GM18907 (cell line): Measurements from ENCODE around the gene CCM2L.

Source experiments
- ATAC-seq: cut with Tn5 transposase; IDR thresholded peaks from one replicate; pipeline ENCODE4 v1.9.1; 2021; ENCODE audit warnings: mild to moderate bottlenecking, moderate library complexity; ENCODE audit not compliant: unreplicated experiment

CCM2L gene

DNA sequence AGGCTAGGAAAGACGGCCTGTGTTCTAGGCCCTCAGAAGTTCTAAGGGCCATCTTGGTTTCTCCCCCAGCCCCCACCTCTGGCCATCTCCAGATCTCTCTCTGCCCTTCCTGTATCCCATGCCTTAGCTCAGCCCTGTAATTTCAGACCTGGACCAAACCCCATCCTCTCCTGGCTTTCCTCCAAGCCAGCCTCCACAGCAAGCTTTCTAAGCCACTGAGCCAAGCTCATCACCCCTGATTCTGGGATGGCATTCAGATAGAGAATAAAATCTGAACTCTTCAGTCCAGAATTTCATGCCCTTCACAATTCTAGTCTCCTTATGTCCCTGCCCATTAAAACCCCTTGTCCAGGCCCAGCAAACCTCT, 18.9 kb upstream of the CCM2L start:
- ATAC-seq: no peak

DNA sequence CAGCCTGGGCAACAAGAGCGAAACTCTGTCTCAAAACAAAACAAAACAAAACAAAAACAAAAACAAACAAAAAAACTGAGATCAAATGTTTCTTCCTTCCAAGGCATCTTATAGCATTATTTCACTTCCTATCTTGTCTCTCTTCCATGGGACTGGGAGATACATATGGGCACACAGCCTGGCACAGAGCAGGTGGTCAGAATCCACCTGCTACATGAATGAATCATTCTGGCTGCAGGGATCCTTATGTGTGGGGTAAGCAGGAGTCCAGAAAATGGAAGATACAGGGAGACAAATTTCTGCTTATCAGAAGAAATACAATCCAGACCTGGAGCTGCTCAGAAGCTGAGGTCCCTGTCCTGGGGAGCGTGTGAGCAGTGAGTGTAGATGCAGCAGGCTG, 18.2 kb upstream of the CCM2L start:
- no peak for ATAC-seq

DNA sequence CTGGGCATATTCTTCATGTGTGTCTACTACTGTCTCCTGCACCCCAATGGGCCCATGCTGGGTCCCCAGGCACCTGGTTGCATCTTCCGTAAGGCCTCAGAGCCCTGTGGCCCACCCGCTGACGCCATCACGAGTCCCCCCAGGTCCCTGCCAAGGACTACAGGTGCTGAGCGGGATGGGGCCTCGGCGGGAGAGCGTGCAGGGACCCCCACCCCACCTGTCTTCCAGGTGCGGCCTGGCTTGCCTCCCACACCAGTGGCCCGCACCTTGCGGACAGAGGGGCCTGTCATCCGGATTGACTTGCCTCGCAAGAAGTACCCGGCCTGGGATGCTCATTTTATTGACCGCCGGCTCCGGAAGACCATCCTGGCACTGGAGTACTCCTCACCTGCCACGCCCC, 13.2 kb upstream of the CCM2L start:
- no peak for ATAC-seq

- ATAC-seq: no peak
These were observed 12.0 kb upstream of the CCM2L start for GRCh38 chr20:31998246-31998645.

DNA sequence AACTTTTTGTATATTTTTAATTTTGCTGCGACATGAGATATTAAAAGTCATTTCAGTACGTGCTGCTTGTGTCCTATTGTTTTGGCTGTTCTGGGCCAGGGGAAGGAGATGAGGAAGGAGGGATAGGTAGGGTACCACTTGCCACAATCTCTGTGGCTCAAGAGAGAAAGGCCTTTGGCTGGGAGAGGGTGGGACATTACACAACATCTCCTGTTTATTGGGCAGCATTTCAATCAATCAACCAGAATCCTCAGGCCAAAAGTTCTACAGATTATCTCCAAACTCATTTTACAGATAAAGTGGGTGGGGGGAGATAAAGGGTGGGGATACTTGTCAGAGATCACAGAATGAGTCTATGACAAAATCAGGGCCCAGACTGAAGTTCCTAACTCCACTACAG, 6.9 kb upstream of the CCM2L start:
- ATAC-seq: no peak

DNA sequence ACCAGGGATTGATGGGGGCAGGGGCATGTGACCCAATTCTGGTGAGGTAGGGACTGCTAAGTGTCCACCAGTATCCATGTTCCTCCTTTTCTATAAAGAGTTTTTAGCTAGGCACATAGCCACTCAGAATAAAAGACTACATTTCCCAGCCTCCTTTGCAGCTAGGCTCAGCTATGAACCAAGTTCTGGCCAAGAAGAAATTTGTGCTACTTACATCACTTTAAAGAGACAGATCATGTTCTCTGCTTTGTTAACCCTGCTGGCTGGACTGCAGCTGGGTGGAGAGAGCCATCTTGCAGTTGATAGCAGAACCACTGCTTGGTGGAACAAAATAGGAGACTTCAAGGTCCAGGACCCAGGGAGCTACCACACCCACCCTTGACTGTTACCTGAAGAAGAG, 5.3 kb upstream of the CCM2L start:
- no peak for ATAC-seq

DNA sequence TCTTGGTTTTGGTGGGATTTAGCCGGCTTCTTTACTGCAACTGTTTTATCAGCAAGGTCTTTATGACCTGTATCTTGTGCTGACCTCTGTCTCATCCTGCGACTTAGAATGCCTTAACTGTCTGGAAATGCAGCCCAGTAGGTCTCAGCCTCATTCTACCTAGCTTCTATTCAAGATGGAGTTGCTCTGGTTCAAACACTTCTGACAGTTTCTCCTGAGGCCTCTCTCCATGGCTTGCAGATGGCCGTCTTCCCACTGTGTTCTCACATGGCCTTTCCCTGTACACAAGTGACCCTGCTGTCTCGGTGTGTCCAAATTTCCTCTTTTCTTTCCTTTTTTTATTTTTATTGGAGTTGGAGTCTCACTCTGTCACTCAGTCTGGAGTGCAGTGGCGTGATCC, 4.2 kb upstream of the CCM2L start:
- ATAC-seq: no peak

DNA sequence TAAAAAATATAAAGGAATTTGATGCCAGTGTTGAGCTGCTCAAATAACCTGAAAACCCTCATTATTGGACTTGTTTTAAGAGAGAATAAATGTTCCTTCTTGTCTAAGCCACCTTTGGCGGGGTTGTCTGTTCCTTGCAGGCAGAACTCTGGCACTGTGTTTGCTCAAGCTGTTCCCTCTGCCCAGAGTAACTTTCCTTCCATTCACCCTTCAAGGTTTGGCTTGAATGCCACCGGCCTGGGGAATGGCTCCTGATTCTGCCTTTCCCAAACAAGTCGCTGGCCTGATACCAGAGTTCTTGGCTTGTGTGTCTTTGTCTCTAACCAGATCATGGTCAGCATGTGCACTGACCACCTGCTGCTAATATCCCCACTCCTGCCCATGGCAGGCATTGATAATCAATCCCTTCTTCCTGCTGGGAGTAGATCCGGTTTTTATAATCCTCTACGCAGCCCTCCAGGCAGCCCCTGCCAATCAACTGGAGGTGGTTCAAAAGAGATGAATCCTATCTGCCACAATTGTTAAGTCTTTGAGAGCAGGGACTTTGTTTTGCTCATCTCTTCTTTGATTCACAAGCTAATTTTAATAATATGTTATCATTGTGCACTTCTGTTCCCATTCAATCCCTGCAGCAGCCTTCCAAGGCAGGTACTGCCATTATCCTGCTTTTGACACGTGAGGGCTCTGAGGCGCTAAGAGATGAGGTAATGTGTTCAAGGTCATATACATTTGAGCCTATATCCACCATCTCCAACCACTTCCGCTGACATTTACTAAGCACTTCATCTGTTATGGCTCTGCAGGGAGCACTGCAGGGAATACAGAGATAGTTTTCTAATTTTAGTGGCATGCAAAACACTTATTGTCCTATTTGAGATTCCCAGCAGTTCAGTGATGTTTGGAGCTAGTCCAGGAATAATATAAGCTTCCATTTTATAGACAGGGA, 3.1 kb upstream of the CCM2L start:
- no peak for ATAC-seq

- no peak for ATAC-seq
These were observed 2.2 kb upstream of the CCM2L start for GRCh38 chr20:32007787-32008616.

DNA sequence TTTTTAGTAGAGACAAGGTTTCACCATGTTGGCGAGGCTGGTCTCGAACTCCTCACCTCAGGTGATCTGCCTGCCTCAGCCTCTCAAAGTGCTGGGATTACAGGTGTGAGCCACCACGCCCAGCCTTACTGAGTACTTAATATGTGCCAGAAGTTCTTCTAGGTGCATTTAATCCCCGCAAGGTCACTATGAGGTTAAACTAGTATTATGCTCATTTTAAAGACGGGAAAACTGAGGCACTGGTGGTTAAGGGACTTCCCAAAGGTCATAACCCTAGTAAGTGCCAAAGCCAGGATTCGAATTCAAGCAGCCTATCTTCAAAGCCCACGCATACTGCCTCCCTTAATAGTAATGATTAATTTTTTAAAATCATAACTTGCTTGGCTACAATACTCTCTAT, 674 bp upstream of the CCM2L start:
- ATAC-seq: no peak

DNA sequence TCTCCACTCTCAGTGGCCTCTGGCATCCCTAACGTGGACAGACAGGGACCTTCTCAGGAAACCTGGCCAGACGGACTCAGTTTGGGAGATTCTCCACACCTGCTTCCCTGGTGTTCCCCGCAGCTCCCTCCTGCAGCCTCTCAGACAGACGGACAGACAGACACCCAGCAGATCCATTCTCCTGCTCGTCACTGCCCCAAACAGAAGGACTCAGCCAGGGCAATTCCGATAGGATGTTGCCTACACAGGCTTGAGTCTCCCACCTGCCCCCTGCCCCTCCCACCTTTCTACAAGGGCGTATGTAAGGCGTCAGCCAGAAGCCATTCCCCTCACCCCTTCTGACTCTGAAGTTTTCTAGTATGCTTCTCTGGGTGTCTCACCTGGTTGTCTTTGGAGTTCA, 428 bp downstream of the CCM2L start:
- no peak for ATAC-seq

GRCh38 chr20:32012159-32012688, 2.0 kb downstream of the CCM2L start:
- ATAC-seq: no peak

DNA sequence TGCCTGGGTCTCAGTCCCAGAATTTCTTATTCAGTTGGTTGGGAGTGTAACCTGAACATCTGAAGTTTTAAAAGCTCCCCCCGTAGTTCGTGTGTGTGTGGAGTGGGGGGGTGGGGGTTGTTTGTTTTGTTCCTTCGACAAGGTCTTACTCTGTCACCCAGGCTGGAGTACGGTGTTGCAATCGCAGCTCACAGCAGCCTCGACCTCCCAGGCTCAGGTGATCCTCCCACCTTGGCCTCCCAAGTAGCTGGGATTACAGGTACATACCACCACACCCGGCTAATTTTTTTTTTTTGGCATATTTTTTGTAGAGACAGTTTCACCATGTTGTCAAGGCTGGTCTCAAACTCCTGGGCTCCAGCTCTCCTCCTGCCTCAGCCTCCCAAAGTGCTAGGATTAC, 3.1 kb downstream of the CCM2L start:
- no peak for ATAC-seq

GRCh38 chr20:32017711-32018251, 7.5 kb downstream of the CCM2L start:
- ATAC-seq: no peak

DNA sequence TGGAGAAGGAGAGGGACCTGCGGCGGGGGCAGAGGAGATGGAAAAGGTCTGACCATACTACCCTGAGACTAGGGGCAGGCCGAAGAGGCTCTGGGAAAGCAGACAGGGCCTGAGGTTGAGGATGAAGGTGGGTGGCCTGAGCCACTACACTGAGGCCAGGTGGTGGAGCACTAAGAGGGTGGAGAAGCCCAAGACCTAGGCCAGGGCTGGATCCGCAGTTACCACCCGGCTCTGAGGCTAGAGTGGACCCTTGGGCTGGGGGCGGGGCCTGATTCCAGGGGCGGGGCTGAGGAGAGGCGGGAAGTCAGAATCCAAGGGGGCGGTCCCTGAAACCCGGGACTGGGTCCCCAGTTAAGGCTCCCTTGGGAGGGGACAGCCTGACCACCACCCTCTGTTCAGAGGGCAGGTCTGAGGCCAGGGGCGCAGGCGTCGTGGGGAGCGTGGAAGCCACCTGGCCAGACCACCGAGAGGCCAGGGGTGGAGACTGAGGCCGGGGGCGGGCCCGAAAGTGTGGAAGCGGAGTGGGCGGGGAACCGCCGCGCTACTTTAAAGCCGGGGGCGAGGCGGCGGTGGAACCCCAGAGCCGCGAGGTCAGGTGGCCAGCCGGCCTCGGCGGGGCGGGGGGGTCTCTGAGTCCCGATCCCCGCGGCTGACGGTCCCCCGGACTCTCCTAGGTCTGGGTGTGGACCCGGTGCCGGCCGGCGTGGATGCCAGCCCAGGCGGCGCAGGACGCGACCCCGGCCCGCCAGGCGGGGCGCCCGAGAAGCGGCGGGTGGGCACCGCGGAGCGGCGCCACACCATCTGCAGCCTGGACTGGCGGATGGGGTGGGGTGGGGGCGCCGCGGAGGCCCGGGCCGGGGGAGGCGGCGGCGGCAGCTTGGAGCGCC, 8.3 kb downstream of the CCM2L start:
- no peak for ATAC-seq

GRCh38 chr20:32019156-32019510, 8.9 kb downstream of the CCM2L start:
- ATAC-seq: no peak

GRCh38 chr20:32019563-32020463, 9.6 kb downstream of the CCM2L start:
- ATAC-seq: no peak

- ATAC-seq: no peak
These were observed 10.9 kb downstream of the CCM2L start for GRCh38 chr20:32021091-32021490.

- ATAC-seq: no peak
These were observed 14.6 kb downstream of the CCM2L start for GRCh38 chr20:32024683-32025295.
